ENCODE data around the gene TTLL4. TPM values are rescaled to one million over a fixed set of nuclear protein-coding genes. Genes with fewer than 3 reads are reported as not detected.
A peak's percentile ranks its signal among the peaks of the same experiment; 100 is the strongest.

Gene TTLL4
- total RNA-seq, 1 experiment from 2014 or later = 57.1 TPM

DNA sequence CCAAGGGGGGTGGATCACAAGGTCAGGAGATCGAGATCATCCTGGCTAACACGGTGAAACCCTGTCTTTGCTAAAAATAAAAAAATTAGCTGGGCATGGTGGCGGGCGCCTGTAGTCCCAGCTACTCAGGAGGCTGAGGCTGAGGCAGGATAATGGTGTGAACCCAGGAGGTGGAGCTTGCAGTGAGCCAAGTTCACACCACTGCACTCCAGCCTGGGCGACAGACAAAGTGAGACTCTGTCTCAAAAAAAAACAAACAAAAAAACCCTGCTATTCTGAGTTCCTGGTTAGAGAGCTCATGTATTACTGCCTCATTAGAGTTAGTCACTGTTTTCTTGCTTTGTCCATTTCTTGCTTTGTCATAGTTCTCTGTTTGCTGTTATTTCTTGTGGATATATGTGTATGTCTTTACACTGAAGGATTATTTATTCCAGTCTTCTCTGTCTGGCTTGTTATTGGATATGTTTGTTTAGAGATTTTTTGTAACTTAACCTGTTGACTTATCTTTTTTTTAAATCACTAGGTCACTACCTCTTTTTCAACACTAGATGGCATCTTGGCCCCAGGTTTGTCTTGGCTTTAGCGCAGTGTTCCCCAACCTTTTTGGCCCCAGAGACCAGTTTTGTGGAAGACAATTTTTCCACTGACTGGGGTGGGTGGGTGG is 17.0 kb downstream of the TTLL4 start:
- intact Hi-C loops (cut with micrococcal nuclease; ENCODE audit: unreplicated experiment) = loop anchor here (1.0 kb wide), 1 partner anchor 120 kb away; no protein-coding TSS in a partner anchor
- Histone ChIP-seq H3K27ac (peak overlapping the region; percentile 60), H2AFZ (no peak overlapping the region), H3K4me3 (no peak overlapping the region), H3K4me2 (no peak overlapping the region), H4K20me1 (ENCODE audit: insufficient read depth) (0 out of 2 replicates have a peak, but pooled peaks cover 4% of the 10 kb centered on the region), H3K79me2 (ENCODE audit: low read depth) (peaks cover 74% of the 10 kb centered on the region), H3K4me1 (replicated peaks; ENCODE audit: insufficient read depth) (peaks cover 28% of the 10 kb centered on the region), H3F3A (ENCODE audit: insufficient read depth, low read depth) (peaks cover 56% of the 10 kb centered on the region), H3K9me3 (ENCODE audit: insufficient read depth, low read depth) (peaks cover 11% of the 10 kb centered on the region; the same call in 1 of the 2 replicates), H3K27me3 (ENCODE audit: insufficient read depth, low read depth) (no peaks in the 10 kb centered on the region), H3K36me3 (ENCODE audit: low read depth) (peaks cover 9% of the 10 kb centered on the region), H3K9me2 (ENCODE audit: insufficient read depth) (no peaks in the 10 kb centered on the region)
- TF ChIP-seq, protein P1, sequence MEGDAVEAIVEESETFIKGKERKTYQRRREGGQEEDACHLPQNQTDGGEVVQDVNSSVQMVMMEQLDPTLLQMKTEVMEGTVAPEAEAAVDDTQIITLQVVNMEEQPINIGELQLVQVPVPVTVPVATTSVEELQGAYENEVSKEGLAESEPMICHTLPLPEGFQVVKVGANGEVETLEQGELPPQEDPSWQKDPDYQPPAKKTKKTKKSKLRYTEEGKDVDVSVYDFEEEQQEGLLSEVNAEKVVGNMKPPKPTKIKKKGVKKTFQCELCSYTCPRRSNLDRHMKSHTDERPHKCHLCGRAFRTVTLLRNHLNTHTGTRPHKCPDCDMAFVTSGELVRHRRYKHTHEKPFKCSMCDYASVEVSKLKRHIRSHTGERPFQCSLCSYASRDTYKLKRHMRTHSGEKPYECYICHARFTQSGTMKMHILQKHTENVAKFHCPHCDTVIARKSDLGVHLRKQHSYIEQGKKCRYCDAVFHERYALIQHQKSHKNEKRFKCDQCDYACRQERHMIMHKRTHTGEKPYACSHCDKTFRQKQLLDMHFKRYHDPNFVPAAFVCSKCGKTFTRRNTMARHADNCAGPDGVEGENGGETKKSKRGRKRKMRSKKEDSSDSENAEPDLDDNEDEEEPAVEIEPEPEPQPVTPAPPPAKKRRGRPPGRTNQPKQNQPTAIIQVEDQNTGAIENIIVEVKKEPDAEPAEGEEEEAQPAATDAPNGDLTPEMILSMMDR (conservative IDR thresholded peaks at IDR 0.05) = peak; percentile 70
- no peak for TF ChIP-seq EZH2 (IDR thresholded peaks at IDR 0.05; ENCODE audit: low read depth)
- peak in 1 of 2 experiments; percentile 78 for DNase-seq
- CTCF ChIA-PET = interaction anchor here (0.5 to 1.0 kb wide), 4 partner anchors 68 to 942 kb away, joined by 4 to 6 read pairs (median 6); partner anchors contain the start of genes BCS1L and ZNF142
- POLR2A ChIA-PET (ENCODE audit: unreplicated experiment) = interaction anchor here (0.6 kb wide), 2 partner anchors 10 to 160 kb away, joined by 5 to 7 read pairs; partner anchors contain the start of gene USP37
- BruUV-seq (replicated peaks) = no TSS peak

DNA sequence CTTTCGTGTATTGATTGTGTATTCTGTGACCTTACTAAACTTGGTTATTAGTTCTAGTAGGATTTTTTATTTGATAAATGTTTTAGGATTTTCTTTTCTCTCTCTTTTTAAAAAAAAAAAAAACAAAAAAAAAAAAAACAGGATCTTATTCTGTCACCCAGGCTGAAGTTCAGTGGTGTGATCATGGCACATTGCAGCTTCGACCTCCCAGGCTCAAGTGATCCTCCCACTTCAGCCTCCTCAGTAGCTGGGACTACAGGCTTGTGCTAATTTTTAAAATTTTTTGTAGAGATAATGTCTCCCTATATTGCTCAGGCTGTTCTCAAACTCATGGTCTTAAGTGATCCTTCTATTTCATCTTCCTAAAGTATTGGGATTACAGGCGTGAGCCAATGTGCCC is 19.0 kb downstream of the TTLL4 start:
- H2AFZ ChIP-seq = no peak overlapping the region
- BruUV-seq (replicated peaks) = no TSS peak
- peaks cover 74% of the 10 kb centered on the region for H3K79me2 ChIP-seq (ENCODE audit: low read depth)
- TF ChIP-seq, protein P1 (conservative IDR thresholded peaks at IDR 0.05) = no peak
- TF ChIP-seq EZH2 (IDR thresholded peaks at IDR 0.05; ENCODE audit: low read depth) = no peak
- no peak overlapping the region for H3K27ac ChIP-seq
- peaks cover 11% of the 10 kb centered on the region; the same call in 1 of the 2 replicates for H3K9me3 ChIP-seq (ENCODE audit: insufficient read depth, low read depth)
- peaks cover 48% of the 10 kb centered on the region for H3K4me1 ChIP-seq (replicated peaks; ENCODE audit: insufficient read depth)
- POLR2A ChIA-PET (ENCODE audit: unreplicated experiment) = no interaction called here
- CTCF ChIA-PET = no interaction called here
- peaks cover 51% of the 10 kb centered on the region for H3F3A ChIP-seq (ENCODE audit: insufficient read depth, low read depth)
- no peak overlapping the region for H3K4me3 ChIP-seq
- H3K9me2 ChIP-seq (ENCODE audit: insufficient read depth) = no peaks in the 10 kb centered on the region
- intact Hi-C loops (cut with micrococcal nuclease; ENCODE audit: unreplicated experiment) = loop anchor here (2.0 to 5.0 kb wide), 2 partner anchors 71 to 168 kb away; partner anchors contain the start of genes BCS1L and ZNF142
- no peak for DNase-seq
- no peaks in the 10 kb centered on the region for H3K27me3 ChIP-seq (ENCODE audit: insufficient read depth, low read depth)
- H3K36me3 ChIP-seq (ENCODE audit: low read depth) = peaks cover 6% of the 10 kb centered on the region
- 0 out of 2 replicates have a peak, but pooled peaks cover 3% of the 10 kb centered on the region for H4K20me1 ChIP-seq (ENCODE audit: insufficient read depth)
- no peak overlapping the region for H3K4me2 ChIP-seq

DNA sequence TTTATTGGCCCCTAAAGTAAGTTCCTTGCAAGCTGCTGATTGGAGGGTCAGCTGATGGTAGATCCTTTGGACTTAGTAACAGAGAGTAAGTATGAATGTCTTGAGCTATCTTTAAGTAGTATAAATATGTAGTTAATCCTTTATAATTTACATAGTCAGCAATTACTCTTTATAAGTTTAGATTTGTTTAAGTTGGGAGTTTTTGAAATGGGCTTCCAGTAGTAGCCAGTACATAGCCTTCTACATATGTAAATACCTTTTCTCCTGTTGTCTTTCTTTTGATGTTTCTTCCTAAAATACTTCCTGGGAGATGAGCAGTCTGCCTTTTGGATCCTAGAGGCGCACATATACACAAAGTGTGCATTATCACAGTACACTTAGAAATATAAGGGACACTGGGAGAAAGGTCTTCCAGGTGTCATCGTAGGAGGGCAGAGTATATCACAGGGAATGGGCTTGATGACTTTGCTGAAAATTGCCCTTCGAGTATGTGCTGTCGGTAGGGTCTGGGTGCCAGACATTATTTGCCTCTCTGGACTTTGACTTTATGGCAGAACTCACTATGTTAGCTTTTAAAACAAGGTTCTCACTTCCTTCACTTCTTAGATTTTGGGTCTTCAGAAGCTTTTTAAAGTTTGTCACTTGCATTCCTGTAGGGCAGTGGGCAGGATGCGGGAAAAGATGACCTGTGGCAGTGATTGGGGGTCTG is 21.6 kb downstream of the TTLL4 start:
- intact Hi-C loops (cut with micrococcal nuclease; ENCODE audit: unreplicated experiment) = loop anchor here (5.0 kb wide), 1 partner anchor 165 kb away; no protein-coding TSS in a partner anchor
- Histone ChIP-seq H2AFZ (no peak overlapping the region), H3K4me3 (no peak overlapping the region), H3F3A (ENCODE audit: insufficient read depth, low read depth) (peaks cover 37% of the 10 kb centered on the region), H3K9me3 (ENCODE audit: insufficient read depth, low read depth) (no peaks in the 10 kb centered on the region), H3K79me2 (ENCODE audit: low read depth) (peaks cover 58% of the 10 kb centered on the region), H3K4me1 (replicated peaks; ENCODE audit: insufficient read depth) (peaks cover 49% of the 10 kb centered on the region), H4K20me1 (ENCODE audit: insufficient read depth) (0 out of 2 replicates have a peak, but pooled peaks cover 3% of the 10 kb centered on the region), H3K27ac (peak overlapping the region; percentile 66), H3K27me3 (ENCODE audit: insufficient read depth, low read depth) (no peaks in the 10 kb centered on the region), H3K36me3 (ENCODE audit: low read depth) (peaks cover 3% of the 10 kb centered on the region; the same call in 1 of the 2 replicates), H3K9me2 (ENCODE audit: insufficient read depth) (no peaks in the 10 kb centered on the region), H3K4me2 (peak overlapping the region; percentile 62)
- POLR2A ChIA-PET (ENCODE audit: unreplicated experiment) = interaction anchor here (0.5 to 0.7 kb wide), 3 partner anchors 10 to 170 kb away, joined by 5 to 8 read pairs (median 7); no protein-coding TSS in a partner anchor
- CTCF ChIA-PET = interaction anchor here (1.0 to 1.3 kb wide), 2 partner anchors 22 to 115 kb away, joined by 5 to 6 read pairs; partner anchors contain the start of gene TTLL4
- no TSS peak for BruUV-seq (replicated peaks)
- DNase-seq = no peak
- TF ChIP-seq, protein P1 (conservative IDR thresholded peaks at IDR 0.05) = no peak
- no peak for TF ChIP-seq EZH2 (IDR thresholded peaks at IDR 0.05; ENCODE audit: low read depth)
